G401 (cell line): ENCODE data around the gene LZIC. TPM values are rescaled to one million over a fixed set of nuclear protein-coding genes. Genes with fewer than 3 reads are reported as not detected.
"Not testable (repeated sequence)": the region's sequence is repeated elsewhere in the genome, so short reads cannot be mapped to it uniquely, and the experiment has no call there.

Source experiments
- DNase-seq: peaks from one replicate; pipeline ENCODE4 v3.0.0-alpha.2; 2015; ENCODE audit warnings: low spot score
- in situ Hi-C: cut with HindIII; loops from 2 replicates; pipeline ENCODE4 v1.10.0; 2016; ENCODE audit warnings: low sequenced_read_pairs, mixed read lengths
- total RNA-seq: library from RNA; depleted of rRNA; stranded (reverse); fragments of >200 nt; shearing (Covaris generic); gene quantifications from 2 replicates; pipeline ENCODE4 v1.2.3, GENCODE V29; 2014; rRNA removed

Gene LZIC
- 33.3 and 45.7 TPM in 2 replicates for total RNA-seq

GRCh38 chr1:9942939-9943788 is at the start of gene LZIC, which contains the start of gene NMNAT1:
Gene LZIC (minus strand): TSS chr1:9943391. CDS start chr1:9936619, 6,772 bp downstream.
Gene NMNAT1 (plus strand): TSS chr1:9943475. CDS start chr1:9972074, 28,599 bp downstream.
- in situ Hi-C loops, result no loop called here

GRCh38 chr1:9992910-9993309 is 49.7 kb upstream of the LZIC start:
- in situ Hi-C loops, result no loop called here

More at GRCh38 chr1:9942939-9943788, at the start of gene LZIC, which contains the start of gene NMNAT1:
- peak; percentile 91 for DNase-seq

GRCh38 chr1:9990944-9991343 is 47.8 kb upstream of the LZIC start:
- in situ Hi-C loops, result no loop called here
- DNase-seq, result no peak

More at GRCh38 chr1:9992910-9993309, 49.7 kb upstream of the LZIC start:
- no peak for DNase-seq

- in situ Hi-C loops, result no loop called here
- DNase-seq, result no peak
Measured at GRCh38 chr1:9989773-9990172, 46.6 kb upstream of the LZIC start.

- in situ Hi-C loops, result no loop called here
- no peak for DNase-seq
Measured at GRCh38 chr1:9985001-9985400, 41.8 kb upstream of the LZIC start.

- in situ Hi-C loops, result no loop called here
Measured at GRCh38 chr1:9984253-9984652, 41.1 kb upstream of the LZIC start.

GRCh38 chr1:9960706-9961562 is 17.7 kb upstream of the LZIC start:
- no peak for DNase-seq
- in situ Hi-C loops, result no loop called here

More at GRCh38 chr1:9984253-9984652, 41.1 kb upstream of the LZIC start:
- no peak for DNase-seq

GRCh38 chr1:9960011-9960410 is 16.8 kb upstream of the LZIC start:
- in situ Hi-C loops, result no loop called here
- DNase-seq, result no peak

GRCh38 chr1:9957726-9958125 is 14.5 kb upstream of the LZIC start:
- in situ Hi-C loops, result no loop called here
- DNase-seq, result no peak

- DNase-seq, result no peak
- in situ Hi-C loops, result no loop called here
Measured at GRCh38 chr1:9946315-9946714, 3.1 kb upstream of the LZIC start.

GRCh38 chr1:9942399-9942938 is 722 bp downstream of the LZIC start:
- in situ Hi-C loops, result no loop called here
- peak; percentile 64 for DNase-seq

- no peak for DNase-seq
- in situ Hi-C loops, result no loop called here
Measured at GRCh38 chr1:9929431-9930385, 13.5 kb downstream of the LZIC start.

- peak; percentile 34 for DNase-seq
- in situ Hi-C loops, result no loop called here
Measured at GRCh38 chr1:9927259-9927658, 15.9 kb downstream of the LZIC start.

- in situ Hi-C loops, result no loop called here
- peak; percentile 72 for DNase-seq
Measured at GRCh38 chr1:9922342-9922741, 20.8 kb downstream of the LZIC start.

- in situ Hi-C loops, result no loop called here
- no peak for DNase-seq
Measured at GRCh38 chr1:9920606-9921005, 22.6 kb downstream of the LZIC start.

GRCh38 chr1:9917901-9918300 is 25.3 kb downstream of the LZIC start:
- DNase-seq, result no peak
- in situ Hi-C loops, result no loop called here

GRCh38 chr1:9917495-9917894 is 25.7 kb downstream of the LZIC start:
- in situ Hi-C loops, DNase-seq: not testable (repeated sequence)

GRCh38 chr1:9916452-9916851 is 26.7 kb downstream of the LZIC start:
- no peak for DNase-seq
- in situ Hi-C loops, result no loop called here

- in situ Hi-C loops, result no loop called here
- DNase-seq, result no peak
Measured at GRCh38 chr1:9914610-9914937, 28.6 kb downstream of the LZIC start.
